Right lobe of liver (tissue), 4 donors: Measurements from ENCODE around the gene AMZ2.

ENCODE experiments used
- POLR2A ChIP-seq: fragments of 450-650 bp; IDR thresholded peaks from one replicate; pipeline ENCODE4 v1.6.1; 2017; ENCODE audit warnings: antibody characterized with exemption, mild to moderate bottlenecking
- TF ChIP-seq, protein P1 (sequence below), 4 donors: fragments of 200-600 bp in 3 of 4; fragments of 450-650 bp in 1 of 4; IDR thresholded peaks; one replicate each; pipeline versions ENCODE4 v1.5.1 to v1.8.0; 2016 to 2022; ENCODE audit warnings: antibody characterized with exemption in 4 of 4, mild to moderate bottlenecking in 2 of 4
- donor health status: DM: no; HTN: no; CAD: no.
- donor health status: DM: no; HTN: no; CAD: no.
- donor health status: DM: no; HTN: yes; CAD: no.

DNA sequence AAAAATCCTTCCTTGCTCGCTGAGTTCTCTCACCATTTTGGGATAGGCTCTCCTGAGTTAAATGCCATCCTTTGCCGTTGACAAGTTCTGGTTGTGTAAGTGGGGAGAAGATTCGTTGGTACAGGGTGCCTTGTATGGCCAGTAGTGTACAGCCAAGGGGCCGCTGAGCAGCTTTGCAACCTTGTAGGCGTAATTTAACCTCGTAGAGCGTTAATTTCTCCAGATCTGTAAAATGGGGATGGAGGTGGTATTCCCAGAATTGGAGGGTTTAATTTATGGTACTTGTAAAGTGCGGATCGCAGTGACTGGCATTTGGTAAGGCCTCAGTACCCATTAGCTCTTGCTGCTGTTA lies 44.8 kb downstream of the AMZ2 start:
- no peak for TF ChIP-seq POLR2A
- TF ChIP-seq, protein P1, sequence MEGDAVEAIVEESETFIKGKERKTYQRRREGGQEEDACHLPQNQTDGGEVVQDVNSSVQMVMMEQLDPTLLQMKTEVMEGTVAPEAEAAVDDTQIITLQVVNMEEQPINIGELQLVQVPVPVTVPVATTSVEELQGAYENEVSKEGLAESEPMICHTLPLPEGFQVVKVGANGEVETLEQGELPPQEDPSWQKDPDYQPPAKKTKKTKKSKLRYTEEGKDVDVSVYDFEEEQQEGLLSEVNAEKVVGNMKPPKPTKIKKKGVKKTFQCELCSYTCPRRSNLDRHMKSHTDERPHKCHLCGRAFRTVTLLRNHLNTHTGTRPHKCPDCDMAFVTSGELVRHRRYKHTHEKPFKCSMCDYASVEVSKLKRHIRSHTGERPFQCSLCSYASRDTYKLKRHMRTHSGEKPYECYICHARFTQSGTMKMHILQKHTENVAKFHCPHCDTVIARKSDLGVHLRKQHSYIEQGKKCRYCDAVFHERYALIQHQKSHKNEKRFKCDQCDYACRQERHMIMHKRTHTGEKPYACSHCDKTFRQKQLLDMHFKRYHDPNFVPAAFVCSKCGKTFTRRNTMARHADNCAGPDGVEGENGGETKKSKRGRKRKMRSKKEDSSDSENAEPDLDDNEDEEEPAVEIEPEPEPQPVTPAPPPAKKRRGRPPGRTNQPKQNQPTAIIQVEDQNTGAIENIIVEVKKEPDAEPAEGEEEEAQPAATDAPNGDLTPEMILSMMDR (IDR thresholded peaks at IDR 0.05), result no peak
